Measurements from ENCODE around the gene RNF215. TPM values are rescaled to one million over a fixed set of nuclear protein-coding genes. Genes with fewer than 3 reads are reported as not detected.

Gene RNF215
- total RNA-seq, 1 donor from 2014 or later, result 32.5 TPM

DNA sequence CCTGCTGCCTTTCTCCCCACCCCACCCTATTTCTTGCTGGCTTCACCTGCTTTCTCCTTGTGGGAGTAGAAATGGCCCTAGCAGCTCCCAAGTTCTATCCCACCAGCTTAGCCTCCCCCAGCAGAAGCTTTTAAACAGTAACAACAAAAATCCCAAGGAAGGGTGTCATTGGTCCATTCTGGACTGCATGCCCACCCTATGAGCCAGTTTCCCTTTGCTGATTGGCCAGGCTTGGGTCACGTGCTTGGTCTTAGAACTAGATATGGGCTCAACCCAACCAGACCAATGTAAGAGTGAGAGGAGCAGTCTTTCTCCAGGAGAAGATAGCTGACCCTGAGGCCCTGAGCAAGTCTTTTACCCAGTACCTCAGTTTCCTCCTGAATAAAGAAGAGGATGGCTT is 40.7 kb upstream of the RNF215 start:
- DNase-seq (ENCODE audit: low spot score, unreplicated experiment), result no peak
- TF ChIP-seq, protein P1, sequence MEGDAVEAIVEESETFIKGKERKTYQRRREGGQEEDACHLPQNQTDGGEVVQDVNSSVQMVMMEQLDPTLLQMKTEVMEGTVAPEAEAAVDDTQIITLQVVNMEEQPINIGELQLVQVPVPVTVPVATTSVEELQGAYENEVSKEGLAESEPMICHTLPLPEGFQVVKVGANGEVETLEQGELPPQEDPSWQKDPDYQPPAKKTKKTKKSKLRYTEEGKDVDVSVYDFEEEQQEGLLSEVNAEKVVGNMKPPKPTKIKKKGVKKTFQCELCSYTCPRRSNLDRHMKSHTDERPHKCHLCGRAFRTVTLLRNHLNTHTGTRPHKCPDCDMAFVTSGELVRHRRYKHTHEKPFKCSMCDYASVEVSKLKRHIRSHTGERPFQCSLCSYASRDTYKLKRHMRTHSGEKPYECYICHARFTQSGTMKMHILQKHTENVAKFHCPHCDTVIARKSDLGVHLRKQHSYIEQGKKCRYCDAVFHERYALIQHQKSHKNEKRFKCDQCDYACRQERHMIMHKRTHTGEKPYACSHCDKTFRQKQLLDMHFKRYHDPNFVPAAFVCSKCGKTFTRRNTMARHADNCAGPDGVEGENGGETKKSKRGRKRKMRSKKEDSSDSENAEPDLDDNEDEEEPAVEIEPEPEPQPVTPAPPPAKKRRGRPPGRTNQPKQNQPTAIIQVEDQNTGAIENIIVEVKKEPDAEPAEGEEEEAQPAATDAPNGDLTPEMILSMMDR (IDR thresholded peaks at IDR 0.05; ENCODE audit: unreplicated experiment), result no peak
- Mint-ChIP-seq H3K4me3 (ENCODE audit: low read depth) (no peak overlapping the region), H3K36me3 (ENCODE audit: insufficient read depth) (peaks cover 1% of the 10 kb centered on the region), H3K9me3 (ENCODE audit: low read depth) (no peaks in the 10 kb centered on the region), H3K27me3 (no peaks in the 10 kb centered on the region), H3K27ac (no peak overlapping the region), H3K4me1 (ENCODE audit: low read depth) (peaks cover 7% of the 10 kb centered on the region)

DNA sequence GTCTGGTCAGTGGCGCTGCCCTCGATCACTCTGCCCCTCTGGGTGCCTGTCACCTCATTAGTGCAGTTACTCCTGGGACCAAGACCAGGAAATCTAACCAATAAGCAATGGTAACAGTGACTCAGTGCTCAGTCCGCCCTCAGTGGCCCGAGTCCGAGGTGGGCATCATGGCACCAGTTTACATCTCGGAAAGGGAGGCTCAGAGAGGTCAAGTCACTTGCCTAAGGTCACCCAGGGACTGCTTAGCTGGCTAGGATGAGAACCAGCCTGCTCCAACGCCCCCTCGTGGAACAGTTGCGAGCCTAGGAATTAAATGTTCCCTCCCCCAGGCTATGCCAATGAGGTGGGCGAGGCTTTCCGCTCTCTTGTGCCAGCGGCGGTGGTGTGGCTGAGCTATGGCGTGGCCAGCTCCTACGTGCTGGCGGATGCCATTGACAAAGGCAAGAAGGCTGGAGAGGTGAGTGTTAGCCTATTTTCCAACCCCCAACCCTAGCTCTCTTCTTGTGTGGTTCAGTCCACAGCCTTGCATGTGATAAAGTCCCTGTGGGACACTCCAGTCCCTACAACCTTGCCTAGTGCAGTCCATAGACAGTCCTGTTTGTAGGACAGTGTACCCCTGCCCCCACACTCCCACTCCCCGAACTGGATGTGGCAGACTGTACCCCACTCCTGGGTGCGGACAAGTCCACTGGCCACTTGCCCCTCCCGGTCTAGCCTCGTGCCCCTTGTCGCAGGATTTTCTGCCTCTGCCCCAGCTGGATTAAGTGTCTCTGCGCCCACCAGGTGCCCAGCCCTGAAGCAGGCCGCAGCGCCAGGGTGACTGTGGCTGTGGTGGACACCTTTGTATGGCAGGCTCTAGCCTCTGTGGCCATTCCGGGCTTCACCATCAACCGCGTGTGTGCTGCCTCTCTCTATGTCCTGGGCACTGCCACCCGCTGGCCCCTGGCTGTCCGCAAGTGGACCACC is 39.5 kb upstream of the RNF215 start:
- H3K4me1 Mint-ChIP-seq (ENCODE audit: low read depth), result peaks cover 19% of the 10 kb centered on the region
- TF ChIP-seq, protein P1 (IDR thresholded peaks at IDR 0.05; ENCODE audit: unreplicated experiment), result peak; percentile 61
- peak overlapping the region; percentile 86 for H3K4me3 Mint-ChIP-seq (ENCODE audit: low read depth)
- H3K9me3 Mint-ChIP-seq (ENCODE audit: low read depth), result no peaks in the 10 kb centered on the region
- DNase-seq (ENCODE audit: low spot score, unreplicated experiment), result peak; percentile 54
- peaks cover 1% of the 10 kb centered on the region for H3K36me3 Mint-ChIP-seq (ENCODE audit: insufficient read depth)
- peak overlapping the region; percentile 84 for H3K27ac Mint-ChIP-seq
- no peaks in the 10 kb centered on the region for H3K27me3 Mint-ChIP-seq

- Mint-ChIP-seq H3K4me3 (ENCODE audit: low read depth) (peak within 1 kb of the TSS; percentile 86), H3K9me3 (ENCODE audit: low read depth) (no peaks in the 10 kb centered on the region), H3K27me3 (no peaks in the 10 kb centered on the region), H3K36me3 (ENCODE audit: insufficient read depth) (peaks cover 1% of the 10 kb centered on the region), H3K4me1 (ENCODE audit: low read depth) (peaks cover 26% of the 10 kb centered on the region), H3K27ac (peak within 1 kb of the TSS; percentile 84)
- DNase-seq (ENCODE audit: low spot score, unreplicated experiment), result peak; percentile 51
- TF ChIP-seq, protein P1 (IDR thresholded peaks at IDR 0.05; ENCODE audit: unreplicated experiment), result no peak
Measured at GRCh38 chr22:30425616-30426387, 38.6 kb upstream of the RNF215 start, which contains the start of gene MTFP1. Gene MTFP1 (plus strand): TSS chr22:30425768. CDS start chr22:30425880, 112 bp downstream.

- peaks cover 32% of the 10 kb centered on the region for H3K4me1 Mint-ChIP-seq (ENCODE audit: low read depth)
- DNase-seq (ENCODE audit: low spot score, unreplicated experiment), result no peak
- TF ChIP-seq, protein P1 (IDR thresholded peaks at IDR 0.05; ENCODE audit: unreplicated experiment), result no peak
- peak overlapping the region; percentile 86 for H3K4me3 Mint-ChIP-seq (ENCODE audit: low read depth)
- no peak overlapping the region for H3K27ac Mint-ChIP-seq
- H3K36me3 Mint-ChIP-seq (ENCODE audit: insufficient read depth), result peaks cover 1% of the 10 kb centered on the region
- H3K27me3 Mint-ChIP-seq, result no peaks in the 10 kb centered on the region
- H3K9me3 Mint-ChIP-seq (ENCODE audit: low read depth), result no peaks in the 10 kb centered on the region
Measured at GRCh38 chr22:30425327-30425615, 38.1 kb upstream of the RNF215 start.
